IMR-90 (cell line): ENCODE results near the gene DSCAML1. TPM values are rescaled to one million over a fixed set of nuclear protein-coding genes. Genes with fewer than 3 reads are reported as not detected.

Experiments
- ATAC-seq: fragments of 200-7000 bp; cut with Tn5 transposase; 2 replicates; pipeline ENCODE4 v1.9.1; 2020; ENCODE audit warnings: low read depth, mild to moderate bottlenecking, moderate library complexity
- BruUV-seq: library from RNA; stranded (reverse); fragments of 400-500 nt; replicated peaks from 2 replicates; lab custom pipeline; 2021; lab: Mats Ljungman, UMichigan
- CTCF ChIA-PET: fragments of 300-600 bp; formaldehyde crosslinking; extraction: SDS; loops from one replicate; lab custom pipeline; 2021; ENCODE audit warnings: antibody characterized with exemption; lab: Yijun Ruan, JAX
- POLR2A ChIA-PET: fragments of 300-600 bp; sonication (Branson Sonifier 250); formaldehyde crosslinking; loops from one replicate; lab custom pipeline; 2022; ENCODE audit warnings: antibody characterized with exemption; ENCODE audit not compliant: unreplicated experiment; lab: Charles Lee
- DNase-seq: peaks from one replicate; pipeline ENCODE4 v3.0.0; 2013
- H2AFZ ChIP-seq: replicated peaks from 2 replicates; pipeline ENCODE3; 2013; ENCODE audit warnings: low read length, mild to moderate bottlenecking; ENCODE audit not compliant: poor library complexity
- H2AK5ac ChIP-seq: 2 replicates; pipeline ENCODE4 v1.6.1; 2013; ENCODE audit warnings: low read depth, low read length, inconsistent platforms
- H2AK9ac ChIP-seq: replicated peaks from 2 replicates; pipeline ENCODE3; 2013; ENCODE audit warnings: mild to moderate bottlenecking, low read depth, low read length, moderate library complexity; ENCODE audit not compliant: poor library complexity
- H2BK120ac ChIP-seq: 2 replicates; pipeline ENCODE4 v1.6.1; 2013; ENCODE audit warnings: low read depth, low read length, inconsistent platforms
- H2BK15ac ChIP-seq: 3 replicates; pipeline ENCODE4 v1.6.1; 2013; ENCODE audit warnings: low read depth, low read length, inconsistent platforms
- H2BK20ac ChIP-seq: 2 replicates; pipeline ENCODE4 v1.6.1; 2013; ENCODE audit warnings: low read depth, mild to moderate bottlenecking, inconsistent platforms, low read length, moderate library complexity
- H2BK5ac ChIP-seq: 2 replicates; pipeline ENCODE4 v1.6.1; 2013; ENCODE audit warnings: mild to moderate bottlenecking, low read depth, low read length, inconsistent platforms; ENCODE audit not compliant: poor library complexity, severe bottlenecking
- H3K14ac ChIP-seq: replicated peaks from 2 replicates; pipeline ENCODE4 v1.6.1; 2013; ENCODE audit warnings: low read depth, low read length, inconsistent platforms
- H3K18ac ChIP-seq: 2 replicates; pipeline ENCODE4 v1.6.1; 2013; ENCODE audit warnings: low read depth, low read length, control low read depth
- H3K23ac ChIP-seq: 2 replicates; pipeline ENCODE4 v1.6.1; 2013; ENCODE audit warnings: low read depth, low read length, inconsistent platforms
- H3K27ac ChIP-seq: 2 replicates; pipeline ENCODE4 v1.5.1; 2013; ENCODE audit warnings: mild to moderate bottlenecking, control low read depth, low read length; ENCODE audit not compliant: insufficient read depth
- H3K27me3 ChIP-seq: 2 replicates; pipeline ENCODE4 v1.6.1; 2013; ENCODE audit warnings: low read length; ENCODE audit not compliant: control insufficient read depth, insufficient read depth
- H3K36me3 ChIP-seq: 2 replicates; pipeline ENCODE4 v1.6.1; 2013; ENCODE audit warnings: low read length, mixed read lengths; ENCODE audit not compliant: control insufficient read depth, insufficient read depth
- H3K4ac ChIP-seq: 2 replicates; pipeline ENCODE4 v1.6.1; 2013; ENCODE audit warnings: low read depth, low read length, inconsistent platforms
- H3K4me1 ChIP-seq: 2 replicates; pipeline ENCODE4 v1.6.1; 2013; ENCODE audit warnings: low read length, mixed read lengths; ENCODE audit not compliant: control insufficient read depth, insufficient read depth
- H3K4me2 ChIP-seq: 2 replicates; pipeline ENCODE4 v1.6.1; 2013; ENCODE audit warnings: low read depth, mild to moderate bottlenecking, control low read depth, low read length, moderate library complexity
- H3K4me3 ChIP-seq: 2 replicates; pipeline ENCODE4 v1.5.1; 2013; ENCODE audit warnings: low read depth, mild to moderate bottlenecking, control low read depth, low read length, moderate library complexity; ENCODE audit not compliant: insufficient read depth
- H3K56ac ChIP-seq: 2 replicates; pipeline ENCODE4 v1.6.1; 2013; ENCODE audit warnings: low read length, inconsistent platforms; ENCODE audit not compliant: insufficient read depth; ENCODE audit errors: extremely low read depth
- H3K79me1 ChIP-seq, 2 experiments: 2 replicates each; pipeline ENCODE4 v1.6.1; 2013; ENCODE audit warnings: low read length in 2 of 2, inconsistent platforms in 1 of 2, low read depth in 1 of 2
- H3K9ac ChIP-seq: 2 replicates; pipeline ENCODE4 v1.6.1; 2013; ENCODE audit warnings: low read depth, low read length, control low read depth
- H3K9me1 ChIP-seq: 2 replicates; pipeline ENCODE4 v1.6.1; 2013; ENCODE audit warnings: low read length, inconsistent platforms; ENCODE audit not compliant: insufficient read depth
- H3K9me3 ChIP-seq: 2 replicates; pipeline ENCODE4 v1.6.1; 2013; ENCODE audit warnings: low read length; ENCODE audit not compliant: control insufficient read depth, insufficient read depth
- H4K20me1 ChIP-seq: 2 replicates; pipeline ENCODE4 v1.6.1; 2013; ENCODE audit warnings: low read length, inconsistent platforms; ENCODE audit not compliant: insufficient read depth
- H4K5ac ChIP-seq: 2 replicates; pipeline ENCODE4 v1.6.1; 2013; ENCODE audit warnings: mild to moderate bottlenecking, low read depth, low read length, control low read depth
- H4K8ac ChIP-seq, 2 experiments: 2 replicates each; pipeline ENCODE4 v1.6.1; 2013; ENCODE audit warnings: low read depth in 2 of 2, low read length in 2 of 2, control low read depth in 1 of 2, inconsistent platforms in 1 of 2
- H4K91ac ChIP-seq: 2 replicates; pipeline ENCODE4 v1.6.1; 2013; ENCODE audit warnings: low read depth, low read length, inconsistent platforms; ENCODE audit not compliant: insufficient read depth
- BHLHE40 ChIP-seq: fragments of 150-350 bp; IDR thresholded peaks from 2 replicates; pipeline ENCODE4 v1.6.1; 2016; ENCODE audit warnings: mild to moderate bottlenecking, low read depth, low read length
- CEBPB ChIP-seq: IDR thresholded peaks from 2 replicates; pipeline ENCODE4 v1.6.1; 2012; ENCODE audit warnings: low read depth, low read length, improper control_type of control experiment
- CHD1 ChIP-seq: IDR thresholded peaks from 2 replicates; pipeline ENCODE4 v1.6.1; 2012; ENCODE audit warnings: low read depth, low read length, improper control_type of control experiment
- FOS ChIP-seq: fragments of 150-350 bp; IDR thresholded peaks from 2 replicates; pipeline ENCODE4 v1.6.1; 2016; ENCODE audit warnings: low read depth, low read length
- MAZ ChIP-seq: IDR thresholded peaks from 2 replicates; pipeline ENCODE4 v1.6.1; 2012; ENCODE audit warnings: low read depth, mild to moderate bottlenecking, low read length, improper control_type of control experiment, moderate library complexity, borderline replicate concordance
- RAD21 ChIP-seq: IDR thresholded peaks from 2 replicates; pipeline ENCODE4 v1.6.1; 2012; ENCODE audit warnings: low read length, improper control_type of control experiment
- RCOR1 ChIP-seq: IDR thresholded peaks from 2 replicates; pipeline ENCODE4 v1.6.1; 2012; ENCODE audit warnings: mild to moderate bottlenecking, low read length, improper control_type of control experiment; ENCODE audit not compliant: insufficient replicate concordance
- SMC3 ChIP-seq: fragments of 150-350 bp; IDR thresholded peaks from 2 replicates; pipeline ENCODE4 v1.6.1; 2016; ENCODE audit warnings: low read depth, mild to moderate bottlenecking, antibody characterized with exemption, low read length, moderate library complexity
- WGBS, 2 experiments: methylation state at CpG; one replicate each; pipeline versions ENCODE4 v1.1.5 to v1.1.7; 2013; ENCODE audit warnings: missing lambda C conversion rate in 2 of 2; ENCODE audit not compliant: insufficient read length in 1 of 2; ENCODE audit errors: extremely low coverage in 2 of 2; 5-methylcytosine and 5-hydroxymethylcytosine counted together
- dilution Hi-C: fragments of 300-500 bp; cut with HindIII; formaldehyde crosslinking; loops from one replicate; pipeline ENCODE4 v1.14.3; 2018; ENCODE audit warnings: low sequenced_read_pairs; ENCODE audit not compliant: unreplicated experiment
- in situ Hi-C: fragments of 300-500 bp; cut with MboI; formaldehyde crosslinking; loops from 3 replicates; pipeline ENCODE4 v1.14.3; 2019; ENCODE audit warnings: low sequenced_read_pairs, inconsistent platforms, mixed read lengths
- intact Hi-C: fragments of 100-400 bp; cut with micrococcal nuclease; formaldehyde crosslinking; loops from 2 replicates; pipeline ENCODE4 v1.10.0; 2022
- polyA plus RNA-seq, 3 experiments: library from polyadenylated mRNA; depleted of rRNA; stranded (reverse); fragments of >200 nt; gene quantifications; 2 replicates each; pipeline ENCODE4 v1.2.3, GENCODE V29; 2012; ENCODE audit warnings: low replicate concordance in 1 of 3
- total RNA-seq: library from RNA; depleted of rRNA; stranded (reverse); fragments of >200 nt; gene quantifications from 2 replicates; pipeline ENCODE4 v1.2.3, GENCODE V29; 2012
- TF ChIP-seq, protein P1 (sequence below): fragments of 150-350 bp; IDR thresholded peaks from 2 replicates; pipeline ENCODE4 v1.6.1; 2017; ENCODE audit warnings: mild to moderate bottlenecking, antibody characterized with exemption, low read length, low read depth

Gene DSCAML1
- total and polyA plus RNA-seq, 2 of the 4 experiments (the other 2 are of a cell fraction): not detected

DNA sequence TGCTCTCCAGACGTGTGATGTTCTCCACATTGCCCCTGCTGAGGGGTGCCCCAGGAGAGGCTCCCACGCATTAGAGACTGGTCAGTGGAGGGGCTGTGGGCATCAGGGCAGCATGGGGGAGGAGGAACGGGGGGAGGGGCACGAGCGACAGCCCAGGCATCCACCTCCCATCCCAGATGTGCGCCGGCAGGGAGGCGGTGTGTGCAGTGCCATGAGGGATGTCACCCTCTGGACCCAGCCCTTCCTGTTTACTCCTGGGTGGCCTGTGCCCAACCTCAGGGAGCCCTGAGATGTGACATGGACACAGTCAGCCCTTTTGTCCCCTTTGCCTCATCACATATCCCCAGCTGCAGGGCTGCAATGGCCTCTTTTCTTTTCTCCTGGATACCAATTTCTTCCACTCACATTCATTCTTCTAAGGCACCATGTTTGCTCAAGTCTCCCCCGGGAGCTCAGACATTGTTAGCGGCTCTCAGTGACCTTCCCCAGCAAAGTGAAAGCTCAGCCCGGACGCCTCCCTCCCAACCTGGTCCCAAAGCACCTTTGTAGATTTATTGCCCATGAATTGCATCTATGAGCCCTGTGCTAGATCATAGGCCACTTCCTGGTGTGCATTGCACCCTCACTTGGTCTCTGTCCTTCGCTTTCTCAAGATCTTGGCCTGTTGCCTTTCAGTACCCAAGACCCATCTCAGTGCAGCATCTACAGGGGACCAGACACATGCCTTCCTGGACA is 318.7 kb downstream of the DSCAML1 start:
- no peak overlapping the region for H2AK9ac ChIP-seq
- H3K56ac ChIP-seq: no peak overlapping the region
- no peaks in the 10 kb centered on the region for H4K20me1 ChIP-seq
- no peaks in the 10 kb centered on the region for H3K9me1 ChIP-seq
- no peaks in the 10 kb centered on the region for H3K79me1 ChIP-seq
- no peak overlapping the region for H4K5ac ChIP-seq
- H3K9ac ChIP-seq: no peak overlapping the region
- intact Hi-C loops: no loop called here
- no peak overlapping the region for H2BK120ac ChIP-seq
- H3K14ac ChIP-seq: no peak overlapping the region
- H2BK20ac ChIP-seq: no peak overlapping the region
- WGBS, 2 experiments: 67% methylated on average over 5 of the region's 13 CpGs; no CpG with 5 or more reads in 1 of the 2 experiments
- H3K27me3 ChIP-seq: peaks cover 7% of the 10 kb centered on the region
- ChIA-PET POLR2A (no interaction called here), CTCF (no interaction called here)
- no peak overlapping the region for H3K27ac ChIP-seq
- H3K4me2 ChIP-seq: no peak overlapping the region
- in situ Hi-C loops: no loop called here
- H2BK15ac ChIP-seq: no peak overlapping the region
- H3K4ac ChIP-seq: no peak overlapping the region
- no peak overlapping the region for H3K23ac ChIP-seq
- no peak for DNase-seq
- H3K4me3 ChIP-seq: no peak overlapping the region
- no peak for TF ChIP-seq RAD21
- TF ChIP-seq, protein P1, sequence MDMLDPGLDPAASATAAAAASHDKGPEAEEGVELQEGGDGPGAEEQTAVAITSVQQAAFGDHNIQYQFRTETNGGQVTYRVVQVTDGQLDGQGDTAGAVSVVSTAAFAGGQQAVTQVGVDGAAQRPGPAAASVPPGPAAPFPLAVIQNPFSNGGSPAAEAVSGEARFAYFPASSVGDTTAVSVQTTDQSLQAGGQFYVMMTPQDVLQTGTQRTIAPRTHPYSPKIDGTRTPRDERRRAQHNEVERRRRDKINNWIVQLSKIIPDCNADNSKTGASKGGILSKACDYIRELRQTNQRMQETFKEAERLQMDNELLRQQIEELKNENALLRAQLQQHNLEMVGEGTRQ: no peak
- no peak for TF ChIP-seq CHD1
- TF ChIP-seq RCOR1: no peak
- no peak for TF ChIP-seq FOS
- no peak for TF ChIP-seq CEBPB
- TF ChIP-seq MAZ: no peak
- no peak for TF ChIP-seq SMC3
- no peak for TF ChIP-seq BHLHE40
- no peak overlapping the region for H4K8ac ChIP-seq
- BruUV-seq: no TSS peak
- H2BK5ac ChIP-seq: no peak overlapping the region
- H3K4me1 ChIP-seq: no peaks in the 10 kb centered on the region
- H3K36me3 ChIP-seq: no peaks in the 10 kb centered on the region
- no peak overlapping the region for H3K18ac ChIP-seq
- H3K9me3 ChIP-seq: no peaks in the 10 kb centered on the region
- no peak overlapping the region for H2AFZ ChIP-seq
- ATAC-seq: no peak
- no peak overlapping the region for H4K91ac ChIP-seq
- H2AK5ac ChIP-seq: no peak overlapping the region
- dilution Hi-C loops: no loop called here
